Neural crest cell (in vitro differentiated cells): Measurements from ENCODE around the gene PRKG2. TPM values are rescaled to one million over a fixed set of nuclear protein-coding genes. Genes with fewer than 3 reads are reported as not detected.

Source experiments
- DNase-seq: peaks from one replicate; pipeline ENCODE4 v3.0.0; 2021; ENCODE audit warnings: low read depth, mixed read lengths, low spot score
- H3K27ac Mint-ChIP-seq: one replicate; pipeline ENCODE4 v1.8.0; 2021; ENCODE audit warnings: mild to moderate bottlenecking, mixed read lengths; ENCODE audit not compliant: unreplicated experiment
- H3K27me3 Mint-ChIP-seq: 2 replicates; pipeline ENCODE4 v1.8.0; 2021; ENCODE audit warnings: low read depth, mild to moderate bottlenecking, mixed read lengths
- H3K36me3 Mint-ChIP-seq: 2 replicates; pipeline ENCODE4 v1.8.0; 2021; ENCODE audit warnings: low read depth, mild to moderate bottlenecking, mixed read lengths
- H3K4me1 Mint-ChIP-seq: 2 replicates; pipeline ENCODE4 v1.8.0; 2021; ENCODE audit warnings: mixed read lengths
- H3K4me3 Mint-ChIP-seq: one replicate; pipeline ENCODE4 v1.8.0; 2021; ENCODE audit warnings: mild to moderate bottlenecking, mixed read lengths
- H3K9me3 Mint-ChIP-seq: 2 replicates; pipeline ENCODE4 v1.8.0; 2021; ENCODE audit warnings: mixed read lengths
- CTCF ChIP-seq: fragments of 200-600 bp; sonication (generic); conservative IDR thresholded peaks from 2 replicates; pipeline ENCODE4 v1.5.0; 2021; ENCODE audit warnings: antibody characterized with exemption, mild to moderate bottlenecking
- total RNA-seq: library from RNA; stranded (reverse); gene quantifications from 2 replicates; pipeline ENCODE4 v1.2.1, GENCODE V29; 2021

Gene PRKG2
- total RNA-seq, 1 donor from 2014 or later, result 0.77 TPM

- DNase-seq, result no peak
- Mint-ChIP-seq H3K9me3 (no peaks in the 10 kb centered on the region), H3K36me3 (no peaks in the 10 kb centered on the region), H3K4me1 (no peaks in the 10 kb centered on the region), H3K27ac (no peak overlapping the region), H3K27me3 (no peaks in the 10 kb centered on the region), H3K4me3 (no peak overlapping the region)
- TF ChIP-seq CTCF, result no peak
Measured at GRCh38 chr4:81131563-81131962, 83.5 kb downstream of the PRKG2 start.

- H3K9me3 Mint-ChIP-seq, result no peaks in the 10 kb centered on the region
- H3K4me1 Mint-ChIP-seq, result no peaks in the 10 kb centered on the region
- no peak for DNase-seq
- no peak overlapping the region for H3K27ac Mint-ChIP-seq
- no peaks in the 10 kb centered on the region for H3K36me3 Mint-ChIP-seq
- no peak for TF ChIP-seq CTCF
- H3K27me3 Mint-ChIP-seq, result no peaks in the 10 kb centered on the region
- H3K4me3 Mint-ChIP-seq, result no peak overlapping the region
Measured at GRCh38 chr4:81131066-81131465, 84.0 kb downstream of the PRKG2 start.

- no peak for DNase-seq
- no peak for TF ChIP-seq CTCF
- H3K36me3 Mint-ChIP-seq, result no peaks in the 10 kb centered on the region
- H3K4me1 Mint-ChIP-seq, result no peaks in the 10 kb centered on the region
- no peaks in the 10 kb centered on the region for H3K9me3 Mint-ChIP-seq
- no peak overlapping the region for H3K27ac Mint-ChIP-seq
- no peak overlapping the region for H3K4me3 Mint-ChIP-seq
- H3K27me3 Mint-ChIP-seq, result no peaks in the 10 kb centered on the region
Measured at GRCh38 chr4:81130569-81130968, 84.5 kb downstream of the PRKG2 start.

GRCh38 chr4:81120055-81120454, 95.0 kb downstream of the PRKG2 start:
- Mint-ChIP-seq H3K27me3 (peaks cover 3% of the 10 kb centered on the region), H3K36me3 (no peaks in the 10 kb centered on the region), H3K27ac (no peak overlapping the region), H3K4me3 (no peak overlapping the region), H3K9me3 (no peaks in the 10 kb centered on the region), H3K4me1 (no peaks in the 10 kb centered on the region)
- no peak for DNase-seq
- TF ChIP-seq CTCF, result no peak

- Mint-ChIP-seq H3K4me1 (no peaks in the 10 kb centered on the region), H3K36me3 (no peaks in the 10 kb centered on the region), H3K9me3 (no peaks in the 10 kb centered on the region), H3K27me3 (peaks cover 3% of the 10 kb centered on the region), H3K27ac (no peak overlapping the region), H3K4me3 (no peak overlapping the region)
- no peak for DNase-seq
- TF ChIP-seq CTCF, result no peak
Measured at GRCh38 chr4:81118086-81118485, 96.9 kb downstream of the PRKG2 start.

- H3K36me3 Mint-ChIP-seq, result no peaks in the 10 kb centered on the region
- no peak for DNase-seq
- H3K4me3 Mint-ChIP-seq, result no peak overlapping the region
- H3K4me1 Mint-ChIP-seq, result peaks cover 3% of the 10 kb centered on the region
- H3K27me3 Mint-ChIP-seq, result peaks cover 3% of the 10 kb centered on the region
- TF ChIP-seq CTCF, result no peak
- H3K9me3 Mint-ChIP-seq, result no peaks in the 10 kb centered on the region
- no peak overlapping the region for H3K27ac Mint-ChIP-seq
Measured at GRCh38 chr4:81116566-81116965, 98.5 kb downstream of the PRKG2 start.
